WERI-Rb-1 (cell line): Measurements from ENCODE around the gene VSTM2L.
A peak's percentile ranks its signal among the peaks of the same experiment; 100 is the strongest.

Source experiments
- DNase-seq: peaks from one replicate; pipeline ENCODE4 v3.0.0-alpha.2; 2020
- H3K27ac ChIP-seq: fragments of 250-450 bp; sonication (Bioruptor Pico); 2 replicates; pipeline ENCODE4 v1.5.1; 2020; ENCODE audit warnings: mild to moderate bottlenecking, moderate library complexity
- H3K27me3 ChIP-seq: fragments of 250-450 bp; sonication (Bioruptor Pico); 2 replicates; pipeline ENCODE4 v1.5.1; 2021; ENCODE audit warnings: mild to moderate bottlenecking, low read depth, moderate library complexity; ENCODE audit not compliant: insufficient read depth, severe bottlenecking
- H3K36me3 ChIP-seq: fragments of 250-450 bp; sonication (Bioruptor Pico); 2 replicates; pipeline ENCODE4 v1.5.1; 2020; ENCODE audit warnings: mild to moderate bottlenecking, moderate library complexity
- H3K4me3 ChIP-seq: 2 replicates; pipeline ENCODE4 v1.5.1; 2011; ENCODE audit warnings: low read depth, mild to moderate bottlenecking, control low read depth, low read length
- H3K9me3 ChIP-seq: fragments of 250-450 bp; sonication (Bioruptor Pico); 2 replicates; pipeline ENCODE4 v1.5.1; 2021; ENCODE audit warnings: mild to moderate bottlenecking, moderate library complexity; ENCODE audit not compliant: severe bottlenecking
- TF ChIP-seq, protein P1 (sequence below): IDR thresholded peaks from 2 replicates; pipeline ENCODE4 v1.5.1; 2011; ENCODE audit warnings: low read depth, mild to moderate bottlenecking, control low read depth, inconsistent platforms, low read length

Gene VSTM2L

DNA sequence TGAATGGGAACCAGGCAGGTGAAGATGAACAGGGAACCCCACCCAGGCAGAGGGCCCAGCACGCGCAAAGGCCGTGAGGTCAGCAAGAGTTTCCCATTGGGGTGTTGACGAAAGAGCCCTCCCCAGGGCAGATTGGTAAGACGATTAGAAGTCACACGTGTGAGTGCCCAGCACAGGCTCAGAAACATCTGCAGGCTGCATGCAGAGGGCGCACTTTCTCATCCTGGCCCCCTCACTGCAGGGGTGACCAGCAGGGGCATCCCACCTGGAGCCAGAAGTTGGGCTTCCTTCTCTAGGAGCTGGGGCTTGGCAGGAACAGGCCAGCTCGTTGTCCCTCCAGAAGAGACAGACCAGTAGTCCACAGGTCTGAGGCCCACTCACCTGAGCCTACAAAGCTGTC is 38.4 kb downstream of the VSTM2L start:
- no peaks in the 10 kb centered on the region for H3K27me3 ChIP-seq
- H3K27ac ChIP-seq = no peak overlapping the region
- no peaks in the 10 kb centered on the region for H3K36me3 ChIP-seq
- TF ChIP-seq, protein P1, sequence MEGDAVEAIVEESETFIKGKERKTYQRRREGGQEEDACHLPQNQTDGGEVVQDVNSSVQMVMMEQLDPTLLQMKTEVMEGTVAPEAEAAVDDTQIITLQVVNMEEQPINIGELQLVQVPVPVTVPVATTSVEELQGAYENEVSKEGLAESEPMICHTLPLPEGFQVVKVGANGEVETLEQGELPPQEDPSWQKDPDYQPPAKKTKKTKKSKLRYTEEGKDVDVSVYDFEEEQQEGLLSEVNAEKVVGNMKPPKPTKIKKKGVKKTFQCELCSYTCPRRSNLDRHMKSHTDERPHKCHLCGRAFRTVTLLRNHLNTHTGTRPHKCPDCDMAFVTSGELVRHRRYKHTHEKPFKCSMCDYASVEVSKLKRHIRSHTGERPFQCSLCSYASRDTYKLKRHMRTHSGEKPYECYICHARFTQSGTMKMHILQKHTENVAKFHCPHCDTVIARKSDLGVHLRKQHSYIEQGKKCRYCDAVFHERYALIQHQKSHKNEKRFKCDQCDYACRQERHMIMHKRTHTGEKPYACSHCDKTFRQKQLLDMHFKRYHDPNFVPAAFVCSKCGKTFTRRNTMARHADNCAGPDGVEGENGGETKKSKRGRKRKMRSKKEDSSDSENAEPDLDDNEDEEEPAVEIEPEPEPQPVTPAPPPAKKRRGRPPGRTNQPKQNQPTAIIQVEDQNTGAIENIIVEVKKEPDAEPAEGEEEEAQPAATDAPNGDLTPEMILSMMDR = peak; percentile 77
- DNase-seq = no peak
- H3K9me3 ChIP-seq = no peaks in the 10 kb centered on the region
- no peak overlapping the region for H3K4me3 ChIP-seq

DNA sequence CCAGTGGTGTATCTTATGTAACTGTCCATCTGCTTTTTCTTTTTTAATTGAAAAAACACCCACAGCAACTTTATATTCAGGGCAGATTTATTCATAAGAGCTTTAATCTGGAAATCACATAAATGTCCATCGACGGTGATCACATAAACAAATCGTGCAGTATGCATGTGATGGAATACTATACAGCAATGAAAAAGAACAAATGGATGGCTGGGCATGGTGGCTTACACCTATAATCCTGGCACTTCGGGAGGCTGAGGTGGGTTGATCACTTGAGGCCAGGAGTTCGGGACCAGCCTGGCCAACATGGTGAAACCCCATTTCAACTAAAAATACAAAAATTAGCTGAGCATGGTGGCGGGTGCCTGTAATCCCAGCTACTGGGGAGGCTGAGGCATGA is 39.1 kb downstream of the VSTM2L start:
- H3K4me3 ChIP-seq = no peak overlapping the region
- H3K27ac ChIP-seq = no peak overlapping the region
- no peaks in the 10 kb centered on the region for H3K9me3 ChIP-seq
- TF ChIP-seq, protein P1 = no peak
- no peaks in the 10 kb centered on the region for H3K36me3 ChIP-seq
- DNase-seq = no peak
- H3K27me3 ChIP-seq = no peaks in the 10 kb centered on the region

DNA sequence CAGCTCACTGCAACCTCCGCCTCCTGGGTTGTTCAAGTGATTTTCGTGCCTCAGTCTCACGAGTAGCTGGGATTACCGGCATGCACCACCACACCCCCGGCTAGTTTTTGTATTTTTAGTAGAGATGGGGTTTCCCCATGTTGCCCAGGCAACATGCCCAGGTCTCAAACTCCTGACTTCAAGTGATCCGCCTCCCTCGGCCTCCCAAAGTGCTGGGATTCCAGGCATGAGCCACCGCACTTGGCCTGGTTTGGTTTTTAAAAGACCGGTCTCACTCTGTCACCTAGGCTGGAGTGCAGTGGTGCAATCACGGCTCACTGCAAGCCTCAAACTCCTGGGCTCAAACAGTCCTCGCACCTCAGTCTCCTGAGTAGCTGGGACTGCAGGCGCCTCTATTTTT is 40.1 kb downstream of the VSTM2L start:
- no peak for DNase-seq
- Histone ChIP-seq H3K27me3 (no peaks in the 10 kb centered on the region), H3K36me3 (no peaks in the 10 kb centered on the region), H3K9me3 (peaks cover 5% of the 10 kb centered on the region), H3K27ac (no peak overlapping the region), H3K4me3 (no peak overlapping the region)
- TF ChIP-seq, protein P1 = no peak

DNA sequence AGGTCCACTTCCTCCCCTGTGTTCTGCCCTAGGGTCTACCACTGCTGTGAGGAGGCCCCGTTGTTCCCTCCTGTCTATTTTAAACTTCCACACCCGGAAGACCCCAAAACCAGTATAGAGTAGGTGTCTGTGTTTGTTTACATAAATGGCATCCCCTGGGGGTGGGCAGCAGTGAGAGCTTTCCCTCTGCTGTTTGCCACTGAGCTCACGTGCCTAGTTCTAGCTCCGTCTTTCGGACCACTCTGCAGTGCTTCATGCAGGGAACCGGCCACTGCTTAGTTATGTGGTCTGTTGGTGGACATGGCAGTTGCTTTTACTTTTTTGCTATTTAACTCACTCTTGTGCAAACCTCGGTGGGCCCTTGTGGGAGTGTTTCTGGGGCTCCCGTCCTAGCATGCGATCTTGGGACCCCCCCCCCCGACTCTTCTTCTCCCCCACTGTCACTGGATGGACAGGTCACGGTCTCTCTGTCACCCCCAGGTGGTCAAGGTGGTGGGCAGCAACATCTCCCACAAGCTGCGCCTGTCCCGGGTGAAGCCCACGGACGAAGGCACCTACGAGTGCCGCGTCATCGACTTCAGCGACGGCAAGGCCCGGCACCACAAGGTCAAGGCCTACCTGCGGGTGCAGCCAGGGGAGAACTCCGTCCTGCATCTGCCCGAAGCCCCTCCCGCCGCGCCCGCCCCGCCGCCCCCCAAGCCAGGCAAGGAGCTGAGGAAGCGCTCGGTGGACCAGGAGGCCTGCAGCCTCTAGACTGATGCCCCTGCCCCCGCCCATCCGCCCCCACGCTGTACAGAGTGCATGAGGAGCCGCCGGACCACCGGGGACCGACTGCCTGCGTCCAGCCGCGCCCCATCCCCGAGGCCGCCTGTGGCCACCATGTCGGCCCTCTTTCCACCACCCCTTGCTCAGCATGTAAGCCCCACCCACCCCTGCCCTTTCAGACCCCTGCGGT is 40.9 kb downstream of the VSTM2L start:
- no peak overlapping the region for H3K4me3 ChIP-seq
- DNase-seq = peak; percentile 52
- H3K9me3 ChIP-seq = peaks cover 6% of the 10 kb centered on the region
- H3K27ac ChIP-seq = no peak overlapping the region
- H3K27me3 ChIP-seq = no peaks in the 10 kb centered on the region
- TF ChIP-seq, protein P1 = peak; percentile 68
- no peaks in the 10 kb centered on the region for H3K36me3 ChIP-seq

DNA sequence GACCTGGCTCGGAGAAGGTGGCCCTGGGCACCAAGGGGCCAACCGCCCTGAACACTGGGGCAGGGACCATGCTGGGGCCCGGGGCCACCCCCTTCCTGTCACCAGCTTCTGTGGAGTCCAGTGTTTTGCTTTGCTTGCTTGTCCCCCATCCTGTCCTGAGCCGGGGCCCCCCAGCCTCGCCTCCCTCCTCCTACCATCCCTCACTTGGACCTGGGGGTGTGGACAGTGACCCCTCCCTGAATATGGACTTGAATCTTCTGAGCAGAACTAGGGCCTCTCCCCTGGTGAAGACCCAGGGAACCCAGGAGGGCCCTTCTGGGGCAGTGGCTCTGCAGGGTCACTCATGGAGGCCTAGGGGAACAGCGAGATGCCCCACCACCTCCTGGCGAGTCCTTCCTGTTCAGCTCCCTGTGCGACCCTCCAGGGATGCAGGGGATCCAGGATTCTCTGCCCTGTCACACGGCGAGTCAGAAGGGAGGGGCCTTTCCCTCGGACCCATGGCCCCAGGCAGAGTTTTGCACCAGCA is 41.6 kb downstream of the VSTM2L start:
- no peak overlapping the region for H3K4me3 ChIP-seq
- TF ChIP-seq, protein P1 = no peak
- no peak overlapping the region for H3K27ac ChIP-seq
- H3K36me3 ChIP-seq = no peaks in the 10 kb centered on the region
- H3K9me3 ChIP-seq = peaks cover 6% of the 10 kb centered on the region
- H3K27me3 ChIP-seq = no peaks in the 10 kb centered on the region
- DNase-seq = no peak
